Neural cell (in vitro differentiated cells): Measurements from ENCODE around the gene EEF1AKMT3. TPM values are rescaled to one million over a fixed set of nuclear protein-coding genes. Genes with fewer than 3 reads are reported as not detected.

ENCODE experiments used
- H2AFZ ChIP-seq: fragments of 200-600, 300-800 bp; sonication (generic), shearing (Covaris generic); 2 replicates; pipeline ENCODE4 v1.6.0; 2014; ENCODE audit warnings: low read depth, mild to moderate bottlenecking, antibody characterized with exemption, low read length, moderate library complexity
- H3F3A ChIP-seq: fragments of 200-600 bp; shearing (Covaris generic); 2 replicates; pipeline ENCODE4 v1.6.1; 2016; ENCODE audit warnings: mild to moderate bottlenecking, moderate library complexity, mixed read lengths, antibody characterized with exemption, low read length; ENCODE audit not compliant: insufficient read depth, poor library complexity, severe bottlenecking
- H3K27ac ChIP-seq: fragments of 200-600, 300-800 bp; sonication (generic), shearing (Covaris generic); 2 replicates; pipeline ENCODE4 v1.5.1; 2014; ENCODE audit warnings: mild to moderate bottlenecking, low read length, moderate library complexity
- H3K27me3 ChIP-seq: fragments of 300-800, 200-600 bp; sonication (generic), shearing (Covaris generic); 2 replicates; pipeline ENCODE4 v1.6.0; 2014; ENCODE audit warnings: mild to moderate bottlenecking, low read depth, low read length, moderate library complexity; ENCODE audit not compliant: insufficient read depth
- H3K36me3 ChIP-seq: fragments of 300-800, 200-600 bp; sonication (generic), shearing (Covaris generic); 2 replicates; pipeline ENCODE4 v1.5.1; 2014; ENCODE audit warnings: mild to moderate bottlenecking, antibody characterized with exemption, low read length, moderate library complexity; ENCODE audit not compliant: insufficient read depth
- H3K4me2 ChIP-seq: fragments of 300-800, 200-600 bp; sonication (generic), shearing (Covaris generic); 2 replicates; pipeline ENCODE4 v1.6.0; 2014; ENCODE audit warnings: mild to moderate bottlenecking, low read length
- H3K4me3 ChIP-seq: fragments of 300-800, 200-600 bp; sonication (generic), shearing (Covaris generic); 2 replicates; pipeline ENCODE4 v1.5.1; 2014; ENCODE audit warnings: mild to moderate bottlenecking, low read length, moderate library complexity
- H3K79me2 ChIP-seq: fragments of 200-600 bp; shearing (Covaris generic); replicated peaks from 2 replicates; pipeline ENCODE4 v1.6.0; 2014; ENCODE audit warnings: mild to moderate bottlenecking, low read length, moderate library complexity; ENCODE audit not compliant: insufficient read depth
- H3K9ac ChIP-seq: fragments of 300-800, 200-600 bp; sonication (generic), shearing (Covaris generic); 2 replicates; pipeline ENCODE4 v1.6.1; 2016; ENCODE audit warnings: mild to moderate bottlenecking, low read length, mixed read lengths
- H3K9me2 ChIP-seq: fragments of 200-600 bp; shearing (Covaris generic); 2 replicates; pipeline ENCODE4 v1.6.1; 2016; ENCODE audit warnings: mild to moderate bottlenecking, low read length, mixed read lengths; ENCODE audit not compliant: insufficient read depth
- H3K9me3 ChIP-seq: fragments of 200-600, 300-800 bp; sonication (generic), shearing (Covaris generic); 2 replicates; pipeline ENCODE4 v1.6.1; 2016; ENCODE audit warnings: mild to moderate bottlenecking, mixed run types, low read length, moderate library complexity, mixed read lengths
- H4K20me1 ChIP-seq: fragments of 200-600 bp; shearing (Covaris generic); 2 replicates; pipeline ENCODE4 v1.6.1; 2016; ENCODE audit warnings: mild to moderate bottlenecking, mixed run types; ENCODE audit not compliant: insufficient read depth
- CTCF ChIP-seq: fragments of 450-650 bp; IDR thresholded peaks from 2 replicates; pipeline ENCODE4 v1.5.1; 2014; ENCODE audit warnings: antibody characterized with exemption, mild to moderate bottlenecking, moderate library complexity; ENCODE audit not compliant: poor library complexity, severe bottlenecking
- EP300 ChIP-seq: fragments of 450-650 bp; conservative IDR thresholded peaks from 2 replicates; pipeline ENCODE4 v1.6.1; 2014; ENCODE audit warnings: antibody characterized with exemption, mild to moderate bottlenecking, moderate library complexity; ENCODE audit not compliant: poor library complexity, severe bottlenecking
- EZH2 ChIP-seq: fragments of 200-600, 300-800 bp; shearing (Covaris generic), sonication (generic); IDR thresholded peaks from 2 replicates; pipeline ENCODE4 v1.6.1; 2014; ENCODE audit warnings: antibody characterized with exemption, low read length, borderline replicate concordance, mild to moderate bottlenecking; ENCODE audit not compliant: insufficient read depth, poor library complexity, severe bottlenecking
- POLR2AphosphoS5 ChIP-seq: IDR thresholded peaks from 2 replicates; pipeline ENCODE4 v1.6.1; 2012
- RAD21 ChIP-seq: fragments of 450-650 bp; conservative IDR thresholded peaks from 2 replicates; pipeline ENCODE4 v1.6.1; 2014; ENCODE audit warnings: antibody characterized with exemption, mild to moderate bottlenecking, moderate library complexity
- SMC3 ChIP-seq: fragments of 450-650 bp; conservative IDR thresholded peaks from 2 replicates; pipeline ENCODE4 v1.6.1; 2014; ENCODE audit warnings: antibody characterized with exemption, mild to moderate bottlenecking, moderate library complexity; ENCODE audit not compliant: poor library complexity
- TAF1 ChIP-seq: IDR thresholded peaks from 2 replicates; pipeline ENCODE4 v1.6.1; 2012; ENCODE audit warnings: low read depth
- polyA plus RNA-seq: library from polyadenylated mRNA; depleted of rRNA; stranded (reverse); fragments of >200 nt; gene quantifications from 2 replicates; pipeline ENCODE4 v1.2.3, GENCODE V29; 2014
- small RNA-seq, 3 experiments: library from RNA; depleted of rRNA; stranded (forward); fragments of <200 nt; gene quantifications; one replicate each; pipeline ENCODE3, GENCODE V24; 2012
- TF ChIP-seq, protein P1 (sequence below): IDR thresholded peaks from 2 replicates; pipeline ENCODE4 v1.6.1; 2012; ENCODE audit warnings: borderline replicate concordance

EEF1AKMT3 gene
- polyA plus RNA-seq, 1 donor from 2014 or later: 1.6 TPM

DNA sequence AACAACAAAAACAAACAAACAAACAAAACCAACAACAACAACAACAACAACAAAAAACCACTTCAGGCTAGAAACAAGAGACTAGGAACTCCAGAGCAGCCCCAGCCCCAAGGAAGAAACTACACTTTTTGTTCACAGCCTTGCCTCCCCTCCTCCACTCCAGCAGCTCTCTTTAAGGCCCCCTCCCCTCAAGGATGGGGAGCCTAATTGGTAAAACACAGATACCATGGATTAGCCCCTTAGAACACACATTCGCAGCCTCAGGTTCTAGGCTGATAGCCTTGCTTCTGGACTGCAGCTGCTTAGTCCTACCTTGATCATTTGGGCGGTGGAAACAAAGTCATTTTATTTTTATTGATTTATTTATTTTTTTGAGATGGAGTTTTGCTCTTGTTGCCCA lies 58.0 kb downstream of the EEF1AKMT3 start:
- Histone ChIP-seq H3K79me2 (peaks cover 52% of the 10 kb centered on the region), H3K9me3 (no peaks in the 10 kb centered on the region), H3K4me2 (no peak overlapping the region), H3K9ac (no peak overlapping the region), H3K36me3 (no peaks in the 10 kb centered on the region), H3K9me2 (no peaks in the 10 kb centered on the region), H3F3A (no peaks in the 10 kb centered on the region), H3K27me3 (no peaks in the 10 kb centered on the region), H2AFZ (no peak overlapping the region), H3K4me3 (no peak overlapping the region), H3K27ac (no peak overlapping the region), H4K20me1 (peaks cover 17% of the 10 kb centered on the region)
- TF ChIP-seq EP300 (no peak), POLR2AphosphoS5 (no peak), TAF1 (no peak), CTCF (no peak), EZH2 (no peak), RAD21 (no peak), SMC3 (no peak)
- TF ChIP-seq, protein P1, sequence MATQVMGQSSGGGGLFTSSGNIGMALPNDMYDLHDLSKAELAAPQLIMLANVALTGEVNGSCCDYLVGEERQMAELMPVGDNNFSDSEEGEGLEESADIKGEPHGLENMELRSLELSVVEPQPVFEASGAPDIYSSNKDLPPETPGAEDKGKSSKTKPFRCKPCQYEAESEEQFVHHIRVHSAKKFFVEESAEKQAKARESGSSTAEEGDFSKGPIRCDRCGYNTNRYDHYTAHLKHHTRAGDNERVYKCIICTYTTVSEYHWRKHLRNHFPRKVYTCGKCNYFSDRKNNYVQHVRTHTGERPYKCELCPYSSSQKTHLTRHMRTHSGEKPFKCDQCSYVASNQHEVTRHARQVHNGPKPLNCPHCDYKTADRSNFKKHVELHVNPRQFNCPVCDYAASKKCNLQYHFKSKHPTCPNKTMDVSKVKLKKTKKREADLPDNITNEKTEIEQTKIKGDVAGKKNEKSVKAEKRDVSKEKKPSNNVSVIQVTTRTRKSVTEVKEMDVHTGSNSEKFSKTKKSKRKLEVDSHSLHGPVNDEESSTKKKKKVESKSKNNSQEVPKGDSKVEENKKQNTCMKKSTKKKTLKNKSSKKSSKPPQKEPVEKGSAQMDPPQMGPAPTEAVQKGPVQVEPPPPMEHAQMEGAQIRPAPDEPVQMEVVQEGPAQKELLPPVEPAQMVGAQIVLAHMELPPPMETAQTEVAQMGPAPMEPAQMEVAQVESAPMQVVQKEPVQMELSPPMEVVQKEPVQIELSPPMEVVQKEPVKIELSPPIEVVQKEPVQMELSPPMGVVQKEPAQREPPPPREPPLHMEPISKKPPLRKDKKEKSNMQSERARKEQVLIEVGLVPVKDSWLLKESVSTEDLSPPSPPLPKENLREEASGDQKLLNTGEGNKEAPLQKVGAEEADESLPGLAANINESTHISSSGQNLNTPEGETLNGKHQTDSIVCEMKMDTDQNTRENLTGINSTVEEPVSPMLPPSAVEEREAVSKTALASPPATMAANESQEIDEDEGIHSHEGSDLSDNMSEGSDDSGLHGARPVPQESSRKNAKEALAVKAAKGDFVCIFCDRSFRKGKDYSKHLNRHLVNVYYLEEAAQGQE: no peak

Small RNA genes within 50 kb of the gene (small RNA-seq; reads per million reads assigned to genes)
- gene MIR26A2 (255 to 312 (median 299) reads per million in 3 experiments), gene RNU6-1083P (0 reads per million in 3 experiments)

Other genes starting within 250 kb of the EEF1AKMT3 start
- 2.1 and 6.2 TPM in 2 replicates for gene MBD6, start 249.8 kb upstream of the EEF1AKMT3 start, polyA plus RNA-seq
- gene DCTN2, start 225.4 kb upstream of the EEF1AKMT3 start, polyA plus RNA-seq: 351 and 369 TPM in 2 replicates
- 58.8 and 67.5 TPM in 2 replicates for gene KIF5A, start 222.6 kb upstream of the EEF1AKMT3 start, polyA plus RNA-seq
- 22.1 and 31.0 TPM in 2 replicates for gene PIP4K2C, start 181.4 kb upstream of the EEF1AKMT3 start, polyA plus RNA-seq
- 141 and 163 TPM in 2 replicates for gene DTX3, start 167.8 kb upstream of the EEF1AKMT3 start, polyA plus RNA-seq
- gene ARHGEF25, start 161.2 kb upstream of the EEF1AKMT3 start, polyA plus RNA-seq: 12.9 and 18.8 TPM in 2 replicates
- 99.9 and 152 TPM in 2 replicates for gene B4GALNT1, start 139.4 kb upstream of the EEF1AKMT3 start, polyA plus RNA-seq
- gene OS9, start 78.5 kb upstream of the EEF1AKMT3 start, polyA plus RNA-seq: 223 and 248 TPM in 2 replicates
- gene AGAP2, start 33.9 kb upstream of the EEF1AKMT3 start, polyA plus RNA-seq: 19.3 and 24.9 TPM in 2 replicates
- 78.1 and 85.3 TPM in 2 replicates for gene TSPAN31, start 27.6 kb upstream of the EEF1AKMT3 start, polyA plus RNA-seq
- gene CDK4, start 20.3 kb upstream of the EEF1AKMT3 start, polyA plus RNA-seq: 81.3 and 104 TPM in 2 replicates
- gene MARCHF9, start 17.5 kb upstream of the EEF1AKMT3 start, polyA plus RNA-seq: 34.5 and 47.8 TPM in 2 replicates
- gene CYP27B1, start 5.5 kb upstream of the EEF1AKMT3 start, polyA plus RNA-seq: 0.86 and 1.4 TPM in 2 replicates
- 1.9 and 2.0 TPM in 2 replicates for gene METTL1, start 509 bp upstream of the EEF1AKMT3 start, polyA plus RNA-seq
- 30.2 and 37.8 TPM in 2 replicates for gene TSFM, start 10.2 kb downstream of the EEF1AKMT3 start, polyA plus RNA-seq
- 2.7 and 4.9 TPM in 2 replicates for gene AVIL, start 46.1 kb downstream of the EEF1AKMT3 start, polyA plus RNA-seq
- 22.7 and 23.6 TPM in 2 replicates for gene CTDSP2, start 74.1 kb downstream of the EEF1AKMT3 start, polyA plus RNA-seq
- 5.7 and 13.3 TPM in 2 replicates for gene ATP23, start 169.0 kb downstream of the EEF1AKMT3 start, polyA plus RNA-seq